Testis (tissue), 3 donors: ENCODE data around the gene PON1. TPM values are rescaled to one million over a fixed set of nuclear protein-coding genes. Genes with fewer than 3 reads are reported as not detected.

Experiments
- DNase-seq: peaks from one replicate; pipeline ENCODE4 v3.0.0-alpha.2; 2019
- H3K27ac ChIP-seq, 2 donors: fragments of 200-600 bp; sonication (generic); one replicate each; pipeline ENCODE4 v1.5.1; 2019
- H3K27me3 ChIP-seq: fragments of 200-600 bp; sonication (generic); one replicate; pipeline ENCODE4 v1.5.1; 2019
- H3K36me3 ChIP-seq: fragments of 200-600 bp; sonication (generic); one replicate; pipeline ENCODE4 v1.5.1; 2017; ENCODE audit warnings: low read depth; ENCODE audit errors: missing control alignments
- H3K4me1 ChIP-seq: fragments of 200-600 bp; sonication (generic); one replicate; pipeline ENCODE4 v1.5.1; 2019
- H3K4me3 ChIP-seq, 2 donors: fragments of 200-600 bp; sonication (generic); one replicate each; pipeline ENCODE4 v1.5.1; 2017 to 2019
- H3K9me3 ChIP-seq: fragments of 200-600 bp; sonication (generic); one replicate; pipeline ENCODE4 v1.5.1; 2017
- CTCF ChIP-seq, 3 experiments: fragments of 450-650 bp in 2 of 3; fragments of 200-600 bp in 1 of 3; sonication (generic) in 1 of 3; IDR thresholded peaks; one replicate each; pipeline ENCODE4 v1.5.1; 2016 to 2019; ENCODE audit warnings: antibody characterized with exemption in 3 of 3, mild to moderate bottlenecking in 2 of 3, moderate library complexity in 1 of 3
- POLR2A ChIP-seq: fragments of 450-650 bp; IDR thresholded peaks from one replicate; pipeline ENCODE4 v1.6.1; 2017; ENCODE audit warnings: antibody characterized with exemption, mild to moderate bottlenecking, moderate library complexity
- WGBS, 2 donors: methylation state at CpG; one replicate each; pipeline ENCODE4 v1.1.5; 2018; 5-methylcytosine and 5-hydroxymethylcytosine counted together
- intact Hi-C: fragments of 100-400 bp; cut with DNase I; formaldehyde crosslinking; loops from one replicate; pipeline ENCODE4 v1.15.1; 2023; ENCODE audit warnings: low total_unique reads
- polyA plus RNA-seq: library from polyadenylated mRNA; stranded (reverse); fragments of 350-450 nt; fragmentation: Illumina TruSeq; extraction: RNeasy Lipid Tissue Mini Kit (QIAGEN cat#74804); gene quantifications from one replicate; pipeline ENCODE4 v1.2.3, GENCODE V29; 2014; ENCODE audit warnings: low read depth, low replicate concordance; ENCODE audit not compliant: insufficient read depth
- total RNA-seq, 2 donors: library from RNA; depleted of rRNA; stranded (reverse); fragments of >200 nt; gene quantifications; one replicate each; pipeline ENCODE4 v1.2.3, GENCODE V29; 2016

The PON1 gene
- total and polyA plus RNA-seq, 3 donors from 2014 or later, result 0.12 to 1.2 (median 0.61) TPM

- H3K4me3 ChIP-seq, result no peak overlapping the region
- no peak overlapping the region for H3K27ac ChIP-seq
- no peaks in the 10 kb centered on the region for H3K4me1 ChIP-seq
- intact Hi-C loops, result no loop called here
- WGBS, 2 donors, result 73 to 79% methylated on average over 1 of the region's 1 CpG
- H3K27me3 ChIP-seq, result no peaks in the 10 kb centered on the region
- TF ChIP-seq CTCF (IDR thresholded peaks at IDR 0.05) (no peak), POLR2A (no peak)
- no peaks in the 10 kb centered on the region for H3K36me3 ChIP-seq
- H3K9me3 ChIP-seq, result no peaks in the 10 kb centered on the region
- DNase-seq, result no peak
Observed at GRCh38 chr7:95320651-95321050, 3.7 kb downstream of the PON1 start.

GRCh38 chr7:95319570-95319969 is 4.8 kb downstream of the PON1 start:
- Histone ChIP-seq H3K4me1 (no peaks in the 10 kb centered on the region), H3K27ac (no peak overlapping the region), H3K9me3 (no peaks in the 10 kb centered on the region), H3K27me3 (no peaks in the 10 kb centered on the region), H3K4me3 (no peak overlapping the region), H3K36me3 (no peaks in the 10 kb centered on the region)
- no peak for DNase-seq
- 97% methylated on average over 1 of the region's 1 CpG for WGBS, 2 donors
- TF ChIP-seq POLR2A (no peak), CTCF (IDR thresholded peaks at IDR 0.05) (no peak)
- intact Hi-C loops, result no loop called here

GRCh38 chr7:95318501-95319100 is 5.7 kb downstream of the PON1 start:
- 75 to 83% methylated on average over 8 of the region's 8 CpGs for WGBS, 2 donors
- no peak for DNase-seq

GRCh38 chr7:95317966-95318365 is 6.4 kb downstream of the PON1 start:
- intact Hi-C loops, result no loop called here
- Histone ChIP-seq H3K27me3 (no peaks in the 10 kb centered on the region), H3K4me1 (no peaks in the 10 kb centered on the region), H3K4me3 (no peak overlapping the region), H3K9me3 (no peaks in the 10 kb centered on the region), H3K36me3 (no peaks in the 10 kb centered on the region), H3K27ac (no peak overlapping the region)
- no peak for TF ChIP-seq CTCF (IDR thresholded peaks at IDR 0.05)
- TF ChIP-seq POLR2A, result no peak
- no peak for DNase-seq
- 75 to 88% methylated on average over 3 of the region's 3 CpGs for WGBS, 2 donors

More at GRCh38 chr7:95318501-95319100, 5.7 kb downstream of the PON1 start:
- Histone ChIP-seq H3K27ac (no peak overlapping the region), H3K4me3 (no peak overlapping the region), H3K36me3 (no peaks in the 10 kb centered on the region), H3K27me3 (no peaks in the 10 kb centered on the region), H3K9me3 (no peaks in the 10 kb centered on the region), H3K4me1 (no peaks in the 10 kb centered on the region)
- intact Hi-C loops, result no loop called here
- no peak for TF ChIP-seq POLR2A
- no peak for TF ChIP-seq CTCF (IDR thresholded peaks at IDR 0.05)

GRCh38 chr7:95317546-95317945 is 6.8 kb downstream of the PON1 start:
- H3K36me3 ChIP-seq, result no peaks in the 10 kb centered on the region
- WGBS, 2 donors, result 39 to 41% methylated on average over 2 of the region's 2 CpGs
- H3K27ac ChIP-seq, result no peak overlapping the region
- TF ChIP-seq CTCF (IDR thresholded peaks at IDR 0.05) (no peak), POLR2A (no peak)
- no peaks in the 10 kb centered on the region for H3K4me1 ChIP-seq
- H3K9me3 ChIP-seq, result no peaks in the 10 kb centered on the region
- no peak overlapping the region for H3K4me3 ChIP-seq
- intact Hi-C loops, result no loop called here
- no peaks in the 10 kb centered on the region for H3K27me3 ChIP-seq
- DNase-seq, result peak; percentile 33
